GM20431 (cell line): ENCODE data around the gene ERC1.

Source experiments
- in situ Hi-C: fragments of 300-500 bp; cut with MseI, MboI; formaldehyde crosslinking; loops from one replicate; pipeline ENCODE4 v1.15.0; 2020; ENCODE audit warnings: low sequenced_read_pairs; ENCODE audit not compliant: unreplicated experiment

Gene ERC1

GRCh38 chr12:1453810-1454209 is 462.8 kb downstream of the ERC1 start:
- in situ Hi-C loops: no loop called here

- in situ Hi-C loops: no loop called here
Observed at GRCh38 chr12:1456885-1457284, 465.9 kb downstream of the ERC1 start.

- in situ Hi-C loops: no loop called here
Observed at GRCh38 chr12:1457901-1458300, 466.9 kb downstream of the ERC1 start.

- in situ Hi-C loops: no loop called here
Observed at GRCh38 chr12:1459339-1459738, 468.3 kb downstream of the ERC1 start.

GRCh38 chr12:1463073-1463905 is 472.3 kb downstream of the ERC1 start:
- in situ Hi-C loops: no loop called here

GRCh38 chr12:1464925-1465324 is 473.9 kb downstream of the ERC1 start:
- in situ Hi-C loops: no loop called here

GRCh38 chr12:1465990-1466389 is 475.0 kb downstream of the ERC1 start:
- in situ Hi-C loops: no loop called here

GRCh38 chr12:1466481-1467154 is 475.6 kb downstream of the ERC1 start:
- in situ Hi-C loops: no loop called here

- in situ Hi-C loops: no loop called here
Observed at GRCh38 chr12:1467710-1468109, 476.7 kb downstream of the ERC1 start.

- in situ Hi-C loops: no loop called here
Observed at GRCh38 chr12:1469070-1469469, 478.0 kb downstream of the ERC1 start.

GRCh38 chr12:1470051-1470450 is 479.0 kb downstream of the ERC1 start:
- in situ Hi-C loops: no loop called here

- in situ Hi-C loops: no loop called here
Observed at GRCh38 chr12:1471224-1471623, 480.2 kb downstream of the ERC1 start.

GRCh38 chr12:1473418-1473817 is 482.4 kb downstream of the ERC1 start:
- in situ Hi-C loops: no loop called here

- in situ Hi-C loops: no loop called here
Observed at GRCh38 chr12:1474041-1474573, 483.1 kb downstream of the ERC1 start.

GRCh38 chr12:1474574-1475153 is 483.6 kb downstream of the ERC1 start:
- in situ Hi-C loops: no loop called here

- in situ Hi-C loops: no loop called here
Observed at GRCh38 chr12:1479645-1480044, 488.6 kb downstream of the ERC1 start.

- in situ Hi-C loops: no loop called here
Observed at GRCh38 chr12:1481326-1481725, 490.3 kb downstream of the ERC1 start.

GRCh38 chr12:1481906-1482305 is 490.9 kb downstream of the ERC1 start:
- in situ Hi-C loops: no loop called here

GRCh38 chr12:1488908-1489381 is 497.9 kb downstream of the ERC1 start:
- in situ Hi-C loops: no loop called here

GRCh38 chr12:1491983-1492697 is 501.1 kb downstream of the ERC1 start:
- in situ Hi-C loops: no loop called here
